K562 (cell line): ENCODE measurements around the gene RNF151. TPM values are rescaled to one million over a fixed set of nuclear protein-coding genes. Genes with fewer than 3 reads are reported as not detected.
A peak's percentile ranks its signal among the peaks of the same experiment; 100 is the strongest.

Experiments used
- ATAC-seq: fragments of 200-7000 bp; cut with Tn5 transposase; 3 replicates; pipeline ENCODE4 v1.9.1; 2020; ENCODE audit warnings: moderate library complexity
- BruUV-seq: library from RNA; stranded (reverse); fragments of 400-500 nt; replicated peaks from 2 replicates; lab custom pipeline; 2021; lab: Mats Ljungman, UMichigan
- CTCF ChIA-PET: fragments of 300-600 bp; formaldehyde crosslinking; extraction: SDS; loops from one replicate; lab custom pipeline; 2021; ENCODE audit warnings: low intra/inter-chr PET ratio; lab: Yijun Ruan, JAX
- POLR2A ChIA-PET: fragments of 300-600, 350-650 bp; sonication (Branson Sonifier 250); formaldehyde crosslinking; extraction: SDS; loops from one replicate; lab custom pipeline; 2021; ENCODE audit warnings: antibody characterized with exemption, inconsistent platforms; lab: Yijun Ruan, JAX
- DNase-seq, 4 experiments: peaks; one replicate each; pipeline versions ENCODE4 v3.0.0 to v3.0.0-alpha.2; 2011 to 2018; ENCODE audit warnings: low spot score in 3 of 4, mixed read lengths in 3 of 4; ENCODE audit errors: extremely low read depth in 1 of 4
- FAIRE-seq: peaks from 2 replicates; lab custom pipeline; 2011; peaks lifted over from hg19 to GRCh38; lab: Jason Lieb, UNC
- H2AFZ ChIP-seq: 2 replicates; pipeline ENCODE4 v1.6.0; 2011; ENCODE audit warnings: low read depth, low read length, control low read depth, inconsistent platforms
- H3K27ac ChIP-seq: fragments of 200-600 bp; 3 replicates; pipeline ENCODE4 v1.8.0; 2011; ENCODE audit warnings: low read depth, mild to moderate bottlenecking, control low read depth, inconsistent platforms, low read length, moderate library complexity, mixed read lengths; ENCODE audit errors: extremely low read depth
- H3K27me3 ChIP-seq, 2 experiments: fragments of 300-600 bp in 1 of 2; 2 replicates in 1 of 2; 3 replicates in 1 of 2; pipeline versions ENCODE4 v1.6.0 to v1.8.0; 2011; ENCODE audit warnings: inconsistent platforms in 2 of 2, low read length in 2 of 2, mild to moderate bottlenecking in 1 of 2, mixed read lengths in 1 of 2, moderate library complexity in 1 of 2; ENCODE audit not compliant: control insufficient read depth in 2 of 2, insufficient read depth in 2 of 2
- H3K36me3 ChIP-seq: fragments of 300-600 bp; 3 replicates; pipeline ENCODE4 v1.8.0; 2011; ENCODE audit warnings: mild to moderate bottlenecking, low read length, inconsistent platforms; ENCODE audit not compliant: control insufficient read depth, insufficient read depth
- H3K4me1 ChIP-seq, 2 experiments: fragments of 200-600 bp in 1 of 2; replicated peaks in 1 of 2; 2 replicates in 1 of 2; 3 replicates in 1 of 2; pipeline versions ENCODE4 v1.5.1 to v1.8.0; 2011; ENCODE audit warnings: inconsistent platforms in 2 of 2, low read length in 2 of 2, mild to moderate bottlenecking in 1 of 2, mixed read lengths in 1 of 2, moderate library complexity in 1 of 2; ENCODE audit not compliant: control insufficient read depth in 2 of 2, insufficient read depth in 2 of 2
- H3K4me2 ChIP-seq: 2 replicates; pipeline ENCODE4 v1.6.1; 2011; ENCODE audit warnings: low read length, control low read depth, inconsistent platforms, mixed read lengths; ENCODE audit not compliant: insufficient read depth
- H3K4me3 ChIP-seq: fragments of 200-600 bp; sonication (generic), shearing (Covaris generic); 2 replicates; pipeline ENCODE4 v1.5.1; 2016; ENCODE audit warnings: control low read depth, inconsistent platforms
- H3K79me2 ChIP-seq: fragments of 200-600 bp; 3 replicates; pipeline ENCODE4 v1.8.0; 2011; ENCODE audit warnings: low read length, inconsistent platforms; ENCODE audit not compliant: control insufficient read depth, insufficient read depth
- H3K9ac ChIP-seq, 2 experiments: 2 replicates each; pipeline versions ENCODE4 v1.6.0 to v1.6.1; 2011; ENCODE audit warnings: low read depth in 2 of 2, low read length in 2 of 2, control low read depth in 1 of 2, inconsistent platforms in 1 of 2, mild to moderate bottlenecking in 1 of 2, mixed read lengths in 1 of 2; ENCODE audit not compliant: insufficient read depth in 1 of 2
- H3K9me1 ChIP-seq: one replicate; pipeline ENCODE4 v1.6.0; 2011; ENCODE audit warnings: inconsistent platforms, mild to moderate bottlenecking, low read length, moderate library complexity; ENCODE audit not compliant: control insufficient read depth, insufficient read depth
- H3K9me3 ChIP-seq: replicated peaks from 2 replicates; pipeline ENCODE4 v1.5.1; 2011; ENCODE audit warnings: low read depth, low read length, inconsistent platforms; ENCODE audit not compliant: control insufficient read depth, insufficient read depth
- H4K20me1 ChIP-seq: replicated peaks from 2 replicates; pipeline ENCODE4 v1.6.1; 2011; ENCODE audit warnings: low read length, inconsistent platforms, mixed read lengths; ENCODE audit not compliant: control insufficient read depth, insufficient read depth
- ATF2 ChIP-seq: sonication (generic); formaldehyde crosslinking; IDR thresholded peaks from 2 replicates; pipeline ENCODE4 v1.8.1; 2022; ENCODE audit warnings: missing genetic modification reagents
- BCOR ChIP-seq: fragments of 450-650 bp; IDR thresholded peaks from 2 replicates; pipeline ENCODE4 v1.6.1; 2016
- CC2D1A ChIP-seq: fragments of 450-650 bp; IDR thresholded peaks from 2 replicates; pipeline ENCODE4 v1.6.1; 2017; ENCODE audit warnings: mild to moderate bottlenecking
- FIP1L1 ChIP-seq: fragments of 200-400 bp; formaldehyde crosslinking; IDR thresholded peaks from 2 replicates; pipeline ENCODE4 v1.6.1; 2018; ENCODE audit warnings: mild to moderate bottlenecking, low read depth, low read length; ENCODE audit not compliant: poor library complexity, severe bottlenecking
- FOS ChIP-seq: IDR thresholded peaks from 3 replicates; pipeline ENCODE4 v1.6.1; 2011; ENCODE audit not compliant: insufficient read length; ENCODE audit errors: extremely low read depth
- KAT2B ChIP-seq: IDR thresholded peaks from one replicate; pipeline ENCODE4 v1.6.1; 2012; ENCODE audit warnings: low read depth, mild to moderate bottlenecking, control low read depth, inconsistent platforms, low read length, moderate library complexity
- PHF21A ChIP-seq: fragments of 450-650 bp; IDR thresholded peaks from 2 replicates; pipeline ENCODE4 v1.6.1; 2017; ENCODE audit warnings: low read depth, borderline replicate concordance
- SREBF1 ChIP-seq: fragments of 150-350 bp; IDR thresholded peaks from 2 replicates; pipeline ENCODE4 v1.6.1; 2014; ENCODE audit warnings: antibody characterized with exemption, low read depth, low read length, borderline replicate concordance
- TBL1XR1 ChIP-seq, 2 experiments: IDR thresholded peaks; 2 replicates each; pipeline ENCODE4 v1.6.1; 2012; ENCODE audit warnings: improper control_type of control experiment in 2 of 2, low read length in 2 of 2, mild to moderate bottlenecking in 1 of 2
- TCF7L2 ChIP-seq: fragments of 150-350 bp; IDR thresholded peaks from 2 replicates; pipeline ENCODE4 v1.6.1; 2016; ENCODE audit warnings: low read depth, mild to moderate bottlenecking, low read length, moderate library complexity
- ZBED1 ChIP-seq: IDR thresholded peaks from 2 replicates; pipeline ENCODE4 v1.6.1; 2014
- ZNF146 ChIP-seq: IDR thresholded peaks from one replicate; pipeline ENCODE4 v1.6.1; 2018; ENCODE audit warnings: missing compliant biosample characterization; ENCODE audit not compliant: unreplicated experiment
- ZNF23 ChIP-seq: fragments of 250-450 bp; sonication (Bioruptor Pico); IDR thresholded peaks from 2 replicates; pipeline ENCODE4 v1.4.0; 2020; ENCODE audit warnings: mild to moderate bottlenecking
- ZNF280A ChIP-seq: fragments of 450-650 bp; IDR thresholded peaks from 2 replicates; pipeline ENCODE4 v1.6.1; 2018; ENCODE audit warnings: mild to moderate bottlenecking, low read depth; ENCODE audit not compliant: partially characterized antibody
- ZNF76 ChIP-seq: fragments of 250-450 bp; sonication (Bioruptor Pico); IDR thresholded peaks from 2 replicates; pipeline ENCODE4 v1.4.0; 2020; ENCODE audit warnings: mild to moderate bottlenecking, moderate library complexity, borderline replicate concordance
- ZNF830 ChIP-seq: fragments of 250-450 bp; sonication (Bioruptor Pico); IDR thresholded peaks from 2 replicates; pipeline ENCODE4 v1.5.0; 2021; ENCODE audit warnings: mild to moderate bottlenecking
- WGBS: fragments of 100-300 bp; shearing (Covaris generic); methylation state at CpG from one replicate; pipeline ENCODE4 v1.1.6; 2016; ENCODE audit warnings: low coverage, mixed read lengths; ENCODE audit not compliant: insufficient coverage; ENCODE audit errors: missing lambda C conversion rate; 5-methylcytosine and 5-hydroxymethylcytosine counted together
- in situ Hi-C: fragments of 300-500 bp; cut with MboI; formaldehyde crosslinking; loops from 4 replicates; pipeline ENCODE4 v1.15.0; 2018; ENCODE audit warnings: inconsistent platforms, mixed read lengths
- intact Hi-C: fragments of 100-400 bp; cut with micrococcal nuclease; formaldehyde crosslinking; loops from 2 replicates; pipeline ENCODE4 v1.14.2; 2022
- polyA plus RNA-seq, 8 experiments: library from polyadenylated mRNA; depleted of rRNA in 4 of 8; stranded (reverse) in 5 of 8; unstranded in 3 of 8; fragments of >200 nt; fragmentation: Nextera tagmentation in 2 of 8; fragmentation: Illumina TruSeq in 1 of 8; extraction: Ambion mirVana in 2 of 8; extraction: Trizol in 1 of 8; gene quantifications; 2 replicates each; pipeline versions ENCODE4 v1.2.1 to v1.2.3, GENCODE V29; 2011 to 2014; ENCODE audit warnings: inconsistent platforms in 1 of 8, missing spikeins in 1 of 8
- total RNA-seq, 7 experiments: library from RNA; depleted of rRNA in 6 of 7; stranded (reverse); fragments of >200 nt in 6 of 7; fragmentation: Illumina TruSeq in 2 of 7; extraction: Trizol in 2 of 7; gene quantifications; 2 replicates each; pipeline versions ENCODE4 v1.2.1 to v1.2.3, GENCODE V29; 2011 to 2021; ENCODE audit warnings: low replicate concordance in 1 of 7
- TF ChIP-seq, protein P1 (sequence below): fragments of 200-400 bp; formaldehyde crosslinking; IDR thresholded peaks from 2 replicates; pipeline ENCODE4 v1.6.1; 2017; ENCODE audit warnings: mild to moderate bottlenecking, low read depth, low read length, moderate library complexity

RNF151 gene
- total and polyA plus RNA-seq, 9 of the 15 experiments (the other 6 are each of a cell fraction or from before 2014, with no cell fraction given) = not detected

DNA sequence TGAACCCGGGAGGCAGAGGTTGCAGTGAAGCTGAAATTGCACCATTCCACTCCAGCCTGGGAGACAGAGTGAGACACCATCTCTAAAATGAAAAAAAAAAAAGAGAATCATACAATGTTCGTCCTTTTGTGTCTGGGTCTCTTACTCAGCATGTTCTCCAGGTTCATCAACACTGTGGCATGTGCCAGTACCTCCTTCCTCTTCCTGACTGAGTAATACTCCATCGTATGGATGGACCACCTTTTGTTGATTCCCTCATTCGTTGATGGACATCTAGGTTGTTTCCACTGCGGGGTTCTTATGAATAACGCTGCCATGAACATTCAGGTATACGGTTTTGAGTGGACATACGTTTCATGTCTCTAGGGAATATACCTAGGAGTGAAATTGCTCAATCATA, 44.3 kb upstream of the RNF151 start:
- Histone ChIP-seq H3K79me2 (no peaks in the 10 kb centered on the region), H3K27ac (no peak overlapping the region), H3K4me2 (no peak overlapping the region), H3K4me3 (no peak overlapping the region), H2AFZ (no peak overlapping the region), H3K36me3 (no peaks in the 10 kb centered on the region), H3K9ac (no peak overlapping the region), H3K27me3 (peaks cover 9 to 24% of the 10 kb centered on the region in 2 experiments; a peak in 3 of 5 replicates), H3K4me1 (peaks cover 12 to 57% of the 10 kb centered on the region in 2 experiments; a peak in 4 of 5 replicates), H3K9me3 (no peaks in the 10 kb centered on the region), H4K20me1 (0 out of 2 replicates have a peak, but pooled peaks cover 11% of the 10 kb centered on the region), H3K9me1 (no peaks in the 10 kb centered on the region)
- TF ChIP-seq SREBF1 = no peak
- no peak for TF ChIP-seq ZNF76 (CRISPR knock-in tag)
- TF ChIP-seq, protein P1, sequence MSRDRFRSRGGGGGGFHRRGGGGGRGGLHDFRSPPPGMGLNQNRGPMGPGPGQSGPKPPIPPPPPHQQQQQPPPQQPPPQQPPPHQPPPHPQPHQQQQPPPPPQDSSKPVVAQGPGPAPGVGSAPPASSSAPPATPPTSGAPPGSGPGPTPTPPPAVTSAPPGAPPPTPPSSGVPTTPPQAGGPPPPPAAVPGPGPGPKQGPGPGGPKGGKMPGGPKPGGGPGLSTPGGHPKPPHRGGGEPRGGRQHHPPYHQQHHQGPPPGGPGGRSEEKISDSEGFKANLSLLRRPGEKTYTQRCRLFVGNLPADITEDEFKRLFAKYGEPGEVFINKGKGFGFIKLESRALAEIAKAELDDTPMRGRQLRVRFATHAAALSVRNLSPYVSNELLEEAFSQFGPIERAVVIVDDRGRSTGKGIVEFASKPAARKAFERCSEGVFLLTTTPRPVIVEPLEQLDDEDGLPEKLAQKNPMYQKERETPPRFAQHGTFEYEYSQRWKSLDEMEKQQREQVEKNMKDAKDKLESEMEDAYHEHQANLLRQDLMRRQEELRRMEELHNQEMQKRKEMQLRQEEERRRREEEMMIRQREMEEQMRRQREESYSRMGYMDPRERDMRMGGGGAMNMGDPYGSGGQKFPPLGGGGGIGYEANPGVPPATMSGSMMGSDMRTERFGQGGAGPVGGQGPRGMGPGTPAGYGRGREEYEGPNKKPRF = no peak
- TF ChIP-seq CC2D1A = no peak
- peak; percentile 93 for TF ChIP-seq ZNF146 (CRISPR knock-in tag)
- TF ChIP-seq ZNF23 (CRISPR knock-in tag) = no peak
- TF ChIP-seq TBL1XR1 (IDR thresholded peaks at IDR 0.05; ENCODE audit: low read length in 2 of 2) = no peak
- no peak for TF ChIP-seq FIP1L1
- TF ChIP-seq ATF2 (CRISPR knock-in tag) = no peak
- TF ChIP-seq TCF7L2 = no peak
- TF ChIP-seq KAT2B = no peak
- TF ChIP-seq ZBED1 = no peak
- no peak for TF ChIP-seq PHF21A
- no peak for TF ChIP-seq FOS
- TF ChIP-seq ZNF830 = no peak
- TF ChIP-seq BCOR = peak; percentile 30; the same call in 1 of the 2 replicates
- no peak for TF ChIP-seq ZNF280A
- FAIRE-seq (no peak), DNase-seq (no peak), ATAC-seq (no peak)
- ChIA-PET CTCF (no interaction called here), POLR2A (no interaction called here)
- 9% methylated on average over 8 of the region's 8 CpGs for WGBS
- intact Hi-C loops (no loop called here), in situ Hi-C loops (no loop called here)
- BruUV-seq = no TSS peak
